Dermis microvascular lymphatic vessel endothelial cell (primary cell): ENCODE measurements around the gene C1orf35. TPM values are rescaled to one million over a fixed set of nuclear protein-coding genes. Genes with fewer than 3 reads are reported as not detected.

Experiments used
- DNase-seq, 2 donors: peaks; one replicate each; pipeline versions ENCODE4 v3.0.0 to v3.0.0-alpha.2; 2010; ENCODE audit warnings: low read depth in 2 of 2
- total RNA-seq: library from RNA; depleted of rRNA; stranded (reverse); fragments of >200 nt; gene quantifications from 2 replicates; pipeline ENCODE4 v1.2.1, GENCODE V29; 2014

The C1orf35 gene
- total RNA-seq, 1 donor from 2014 or later = 6.5 TPM

GRCh38 chr1:228095161-228095560 is 8.0 kb downstream of the C1orf35 start:
- DNase-seq = no peak

GRCh38 chr1:228094432-228095016 is 8.6 kb downstream of the C1orf35 start:
- no peak for DNase-seq

- DNase-seq = no peak
Observed at GRCh38 chr1:228093050-228093906, 9.8 kb downstream of the C1orf35 start.

DNA sequence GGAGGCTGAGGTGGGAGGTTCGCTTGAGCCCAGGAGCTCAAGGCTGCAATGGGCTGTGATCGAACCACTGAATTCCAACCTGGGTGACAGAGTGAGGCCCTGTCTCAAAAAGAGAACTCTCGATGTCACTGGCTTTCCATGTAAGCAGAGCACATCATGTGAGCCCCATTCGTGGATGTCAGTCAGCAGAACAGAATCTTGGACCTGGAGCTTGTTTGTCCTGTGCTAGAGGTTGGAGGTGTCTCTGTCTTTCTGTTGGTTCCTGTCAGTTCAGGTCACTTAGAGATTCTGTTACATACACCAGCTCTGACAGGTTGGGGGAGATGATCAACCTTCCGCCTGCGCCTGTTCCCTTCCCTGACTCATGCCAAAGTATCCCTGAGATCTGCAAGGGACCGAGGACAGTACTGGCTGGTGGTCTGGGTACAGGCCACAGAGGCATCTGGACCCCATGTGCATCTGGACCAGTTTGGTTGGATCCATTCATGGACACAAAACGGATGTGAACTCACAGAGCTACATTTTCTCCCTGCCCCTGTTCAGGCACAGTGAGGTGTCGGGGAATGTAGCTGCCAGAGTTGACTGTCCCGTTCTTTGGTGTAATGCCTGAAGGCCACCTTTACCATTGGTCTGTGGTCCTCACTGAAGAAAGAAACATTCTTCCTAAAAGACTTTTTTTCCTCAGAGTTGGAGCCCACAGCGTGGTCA is 10.6 kb downstream of the C1orf35 start:
- DNase-seq = no peak

- no peak for DNase-seq
Observed at GRCh38 chr1:228091084-228091483, 12.0 kb downstream of the C1orf35 start.

DNA sequence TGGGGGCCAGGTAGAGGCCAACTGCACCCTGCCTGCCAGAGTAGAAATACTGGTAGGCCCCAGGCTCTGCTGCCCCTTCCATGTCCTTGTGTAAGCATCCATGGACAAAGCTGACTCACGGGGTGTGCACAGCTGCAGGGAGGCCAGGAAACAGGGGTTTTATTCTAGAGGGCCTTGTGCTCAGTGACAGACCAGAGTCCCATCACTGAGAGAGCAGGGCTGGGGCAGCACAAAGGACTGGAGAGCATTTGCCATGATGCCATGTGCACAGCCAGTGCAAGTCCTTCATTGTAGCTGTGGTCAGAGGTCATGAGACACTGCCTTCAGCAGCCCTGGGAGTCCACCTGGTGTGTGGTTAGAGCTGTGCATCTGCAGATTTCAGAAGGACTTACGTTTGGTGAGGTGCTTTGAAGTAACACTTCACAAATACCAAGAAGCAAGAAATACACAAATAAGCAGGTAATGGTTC is 12.5 kb downstream of the C1orf35 start:
- peak in 1 of 2 donors; percentile 56 for DNase-seq

- DNase-seq = no peak
Observed at GRCh38 chr1:228089519-228090380, 13.4 kb downstream of the C1orf35 start.

- DNase-seq = no peak
Observed at GRCh38 chr1:228088586-228089498, 14.3 kb downstream of the C1orf35 start.

DNA sequence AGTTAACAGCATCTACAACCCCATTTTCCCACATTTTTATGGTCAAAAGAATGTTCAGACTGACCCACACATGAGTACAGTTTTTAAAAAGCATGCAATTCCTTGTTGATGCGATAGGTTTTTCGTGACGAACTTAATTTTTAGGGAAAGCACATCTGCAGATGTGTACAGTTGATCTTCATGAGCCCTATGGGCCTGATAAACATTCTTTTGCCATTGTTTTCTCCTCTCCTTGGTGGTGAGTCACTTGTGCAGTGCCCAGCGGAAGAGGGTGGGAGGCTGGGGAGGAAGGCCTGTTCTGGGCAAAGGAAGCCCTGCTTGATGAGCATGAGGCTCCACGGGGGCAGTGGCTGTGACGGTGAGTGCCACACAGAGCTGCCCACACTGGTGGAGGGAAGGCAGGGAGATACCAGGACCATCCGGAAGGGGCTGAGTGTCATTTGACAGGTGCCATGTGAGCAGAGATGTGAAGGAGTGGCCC is 15.3 kb downstream of the C1orf35 start:
- peak; percentile 46 to 93 for DNase-seq

DNA sequence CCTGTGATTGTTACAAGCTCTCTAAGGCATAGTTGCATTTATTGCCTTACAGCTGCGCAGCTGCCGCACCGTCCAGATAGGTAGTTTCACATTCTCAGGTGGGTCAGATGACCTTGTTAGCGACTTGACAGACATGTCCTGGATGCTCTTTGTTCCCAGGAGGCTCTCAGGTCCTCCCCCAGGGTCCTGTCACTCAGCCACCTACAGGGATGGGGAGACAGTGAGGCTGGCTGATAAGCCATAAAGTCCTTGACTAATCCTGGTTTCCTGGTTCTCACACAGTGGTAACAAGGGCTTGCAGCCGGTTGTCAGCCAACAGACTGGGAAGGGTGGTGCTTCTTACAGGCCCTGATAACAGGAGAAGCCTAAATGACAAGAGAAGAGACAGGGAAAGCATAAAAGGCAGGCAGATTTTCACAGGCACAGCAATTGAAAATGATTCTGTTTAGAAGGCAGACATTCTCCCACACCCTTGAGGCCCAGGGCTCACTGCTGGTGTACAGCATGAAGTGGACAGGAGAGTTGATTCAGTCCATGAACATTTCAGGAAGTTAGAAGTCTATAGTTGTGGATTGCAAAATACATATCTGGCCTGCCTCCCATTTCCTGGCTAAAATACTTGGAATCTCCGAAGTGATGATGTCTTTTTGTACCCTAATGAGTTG is 17.7 kb downstream of the C1orf35 start:
- DNase-seq = peak; percentile 46 to 82

- no peak for DNase-seq
Observed at GRCh38 chr1:228084797-228085196, 18.3 kb downstream of the C1orf35 start.

DNA sequence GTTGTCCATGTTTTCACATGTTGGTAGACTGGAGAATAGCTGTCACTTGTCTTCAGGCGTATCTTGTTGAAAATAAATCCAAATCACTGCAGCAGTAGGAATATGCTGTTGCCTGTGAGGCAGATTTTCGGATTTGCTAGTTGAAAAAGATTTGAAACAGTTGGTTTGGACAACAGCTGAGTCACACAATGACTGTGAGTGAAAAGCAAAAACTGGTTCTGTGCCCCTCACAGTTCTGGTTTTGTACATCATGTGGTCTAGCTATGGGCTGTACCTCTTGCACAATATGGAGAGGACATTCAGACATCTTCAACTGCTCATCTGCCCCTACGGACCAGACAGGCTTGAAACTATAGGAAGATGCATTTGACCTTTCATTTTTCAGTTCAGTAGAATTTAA is 18.8 kb downstream of the C1orf35 start:
- peak in 1 of 2 donors; percentile 40 for DNase-seq

- DNase-seq = peak in 1 of 2 donors; percentile 47
Observed at GRCh38 chr1:228083871-228084278, 19.2 kb downstream of the C1orf35 start.

- DNase-seq = peak; percentile 30 to 67
Observed at GRCh38 chr1:228082918-228083870, 19.9 kb downstream of the C1orf35 start.

GRCh38 chr1:228082214-228082917 is 20.8 kb downstream of the C1orf35 start, which contains the start of gene ARF1:
Gene ARF1, plus strand, starts transcription at chr1:228082708. Its CDS starts 14,407 bp downstream, at chr1:228097115.
- peak; percentile 84 to 96 for DNase-seq

DNA sequence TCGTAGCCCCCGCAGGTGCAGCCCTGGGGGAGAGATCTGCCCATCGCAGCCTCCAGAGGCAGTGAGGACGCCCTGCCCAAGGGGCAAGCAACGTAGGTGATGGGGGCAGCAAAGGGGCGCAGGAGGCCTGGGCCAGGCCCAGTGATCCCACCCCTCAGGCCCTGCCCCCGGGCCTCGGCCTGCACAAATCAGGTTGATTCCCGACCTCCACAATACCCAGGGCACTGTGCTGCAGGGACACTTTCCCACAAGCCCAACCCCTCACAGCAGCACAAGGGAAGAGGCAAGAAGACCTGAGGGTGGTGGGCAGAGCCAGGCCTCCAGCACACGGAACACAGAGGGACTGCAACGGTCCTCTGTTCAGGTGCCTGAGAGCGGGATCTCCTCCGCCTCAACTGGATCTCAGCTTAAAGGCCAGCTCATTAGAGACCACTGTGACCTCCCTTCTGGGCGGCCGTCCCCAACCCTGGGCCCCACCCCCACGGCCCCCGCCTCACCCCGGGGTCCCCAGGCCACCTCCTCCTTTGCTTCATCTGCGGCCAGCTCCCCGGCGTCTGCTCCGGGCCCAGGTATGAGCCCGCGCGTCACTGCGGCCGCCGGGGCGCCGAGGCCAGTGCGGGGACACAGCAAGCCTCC is 21.4 kb downstream of the C1orf35 start:
- peak in 1 of 2 donors; percentile 14 for DNase-seq

DNA sequence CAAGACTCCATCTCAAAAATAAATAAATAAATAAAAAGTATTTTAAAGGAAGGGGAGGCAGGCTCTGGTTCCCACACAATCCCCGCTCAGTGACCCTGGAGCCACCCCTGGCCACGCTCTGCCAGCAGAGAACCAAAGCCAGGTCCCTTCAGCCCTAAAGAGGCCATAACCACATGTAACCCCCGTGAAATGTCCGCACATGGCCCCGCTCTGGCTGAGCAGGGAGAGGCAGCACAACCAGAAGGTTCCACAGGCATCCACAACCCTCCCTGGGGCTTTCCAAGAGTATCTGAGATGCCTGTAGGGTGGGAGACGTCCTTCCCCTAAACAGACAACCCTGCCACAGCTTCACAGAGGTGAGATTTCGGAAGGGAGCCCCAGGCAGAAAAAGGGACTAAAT is 22.0 kb downstream of the C1orf35 start:
- no peak for DNase-seq
